Measurements from ENCODE around the gene CPAMD8.

CPAMD8 gene

GRCh38 chr19:16920816-16921529 is 105.6 kb downstream of the CPAMD8 start:
- no peaks in the 10 kb centered on the region for H3K4me1 ChIP-seq (ENCODE audit: control insufficient read depth in 1 of 2, insufficient read depth in 2 of 2, low read length in 2 of 2)
- no peaks in the 10 kb centered on the region for H3K27me3 ChIP-seq (ENCODE audit: insufficient read depth, low read length)

DNA sequence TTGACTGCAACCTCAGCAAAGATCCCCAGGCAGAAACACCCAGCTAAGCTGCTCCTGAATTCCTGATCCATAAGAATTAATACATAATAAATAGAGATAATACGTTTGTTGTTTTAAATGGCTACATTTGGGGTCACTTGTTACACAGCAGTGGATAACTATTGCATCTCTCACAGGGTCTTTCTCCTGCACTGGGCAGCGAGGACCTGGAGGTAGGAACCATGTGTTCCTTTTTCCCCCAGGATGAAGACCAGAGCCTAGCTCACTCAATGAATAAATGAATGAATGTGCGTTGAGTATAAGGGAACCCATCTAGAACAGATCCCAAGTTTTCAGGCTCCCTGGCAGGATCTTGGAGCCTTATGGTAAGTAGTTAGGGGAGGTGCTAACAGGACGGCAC is 107.1 kb downstream of the CPAMD8 start:
- no peak overlapping the region for H3K9ac ChIP-seq (ENCODE audit: low read length)
- H2BK12ac ChIP-seq (ENCODE audit: low read length): no peak overlapping the region
- H3K36me3 ChIP-seq (ENCODE audit: control insufficient read depth in 1 of 2, insufficient read depth in 2 of 2, low read length in 2 of 2): no peaks in the 10 kb centered on the region
- H3K9me3 ChIP-seq (ENCODE audit: insufficient read depth, low read depth, low read length): peaks cover 14% of the 10 kb centered on the region
- no peaks in the 10 kb centered on the region for H3K4me1 ChIP-seq (ENCODE audit: control insufficient read depth in 1 of 2, insufficient read depth in 2 of 2, low read length in 2 of 2)
- no peak overlapping the region for H2AFZ ChIP-seq (ENCODE audit: insufficient read depth, low read length, poor library complexity)
- no peaks in the 10 kb centered on the region for H3K79me1 ChIP-seq (ENCODE audit: low read length)
- H3K23ac ChIP-seq (ENCODE audit: low read length): no peak overlapping the region
- H3K4me2 ChIP-seq (ENCODE audit: low read length): no peak overlapping the region
- no peak overlapping the region for H2BK5ac ChIP-seq (ENCODE audit: low read depth, low read length, poor library complexity)
- H4K12ac ChIP-seq (ENCODE audit: low read depth, low read length): no peak overlapping the region
- no peak for DNase-seq
- H3K4ac ChIP-seq (ENCODE audit: low read depth, low read length): no peak overlapping the region
- no CpG with 5 or more reads among the region's 4 CpGs for WGBS (ENCODE audit: extremely low coverage, insufficient coverage, insufficient read length)
- H4K8ac ChIP-seq (ENCODE audit: low read depth, low read length): no peak overlapping the region
- H4K91ac ChIP-seq (ENCODE audit: low read depth, low read length): no peak overlapping the region
- no peak overlapping the region for H2BK120ac ChIP-seq (ENCODE audit: insufficient read depth, low read length, poor library complexity)
- no peaks in the 10 kb centered on the region for H3K79me2 ChIP-seq (ENCODE audit: control insufficient read depth, insufficient read depth, low read length, poor library complexity)
- H3K27me3 ChIP-seq (ENCODE audit: insufficient read depth, low read length): no peaks in the 10 kb centered on the region
- H3K18ac ChIP-seq (ENCODE audit: low read length): no peak overlapping the region
- H2AK5ac ChIP-seq (ENCODE audit: low read length): no peak overlapping the region
- no peak overlapping the region for H3K14ac ChIP-seq (ENCODE audit: low read length)
- H3K27ac ChIP-seq (ENCODE audit: low read depth, low read length): no peak overlapping the region
- no peak overlapping the region for H3K4me3 ChIP-seq (ENCODE audit: low read depth, low read length)

More at GRCh38 chr19:16920816-16921529, 105.6 kb downstream of the CPAMD8 start:
- no peak overlapping the region for H2BK5ac ChIP-seq (ENCODE audit: low read depth, low read length, poor library complexity)
- no peak overlapping the region for H3K4me2 ChIP-seq (ENCODE audit: low read length)
- no peak overlapping the region for H3K18ac ChIP-seq (ENCODE audit: low read length)
- no peak overlapping the region for H2AFZ ChIP-seq (ENCODE audit: insufficient read depth, low read length, poor library complexity)
- peaks cover 13% of the 10 kb centered on the region for H3K9me3 ChIP-seq (ENCODE audit: insufficient read depth, low read depth, low read length)
- no peaks in the 10 kb centered on the region for H3K36me3 ChIP-seq (ENCODE audit: control insufficient read depth in 1 of 2, insufficient read depth in 2 of 2, low read length in 2 of 2)
- no peak overlapping the region for H3K4me3 ChIP-seq (ENCODE audit: low read depth, low read length)
- no CpG with 5 or more reads among the region's 12 CpGs for WGBS (ENCODE audit: extremely low coverage, insufficient coverage, insufficient read length)
- H2BK12ac ChIP-seq (ENCODE audit: low read length): no peak overlapping the region
- DNase-seq: peak; percentile 5 to 12
- H3K23ac ChIP-seq (ENCODE audit: low read length): no peak overlapping the region
- no peak overlapping the region for H4K12ac ChIP-seq (ENCODE audit: low read depth, low read length)
- no peak overlapping the region for H3K9ac ChIP-seq (ENCODE audit: low read length)
- no peak overlapping the region for H3K14ac ChIP-seq (ENCODE audit: low read length)
- H3K79me2 ChIP-seq (ENCODE audit: control insufficient read depth, insufficient read depth, low read length, poor library complexity): no peaks in the 10 kb centered on the region
- no peak overlapping the region for H2AK5ac ChIP-seq (ENCODE audit: low read length)
- no peak overlapping the region for H3K4ac ChIP-seq (ENCODE audit: low read depth, low read length)
- no peak overlapping the region for H2BK120ac ChIP-seq (ENCODE audit: insufficient read depth, low read length, poor library complexity)
- H3K79me1 ChIP-seq (ENCODE audit: low read length): no peaks in the 10 kb centered on the region
- no peak overlapping the region for H3K27ac ChIP-seq (ENCODE audit: low read depth, low read length)
- H4K91ac ChIP-seq (ENCODE audit: low read depth, low read length): no peak overlapping the region
- H4K8ac ChIP-seq (ENCODE audit: low read depth, low read length): no peak overlapping the region

DNA sequence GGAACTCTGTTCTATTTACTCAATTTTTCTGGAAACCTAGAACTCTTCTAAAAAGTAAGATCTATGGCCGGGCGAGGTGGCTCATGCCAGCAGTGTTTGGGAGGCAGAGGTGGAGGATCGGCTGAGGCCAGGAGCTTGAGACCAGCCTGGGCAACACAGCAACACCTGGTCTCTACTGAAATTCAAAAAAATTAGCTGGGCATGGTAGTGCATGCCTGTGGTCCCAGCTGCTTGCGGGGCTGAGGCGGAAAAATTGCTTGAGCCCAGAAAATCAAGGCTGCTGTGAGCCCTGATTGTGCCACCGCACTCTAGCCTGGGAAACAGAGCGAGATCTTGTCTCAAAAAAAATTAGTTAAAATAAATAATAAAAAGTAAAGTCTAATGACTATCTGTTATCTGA is 109.2 kb downstream of the CPAMD8 start:
- Histone ChIP-seq H4K12ac (ENCODE audit: low read depth, low read length) (no peak overlapping the region), H3K23ac (ENCODE audit: low read length) (no peak overlapping the region), H3K27ac (ENCODE audit: low read depth, low read length) (no peak overlapping the region), H3K18ac (ENCODE audit: low read length) (no peak overlapping the region), H2AFZ (ENCODE audit: insufficient read depth, low read length, poor library complexity) (no peak overlapping the region), H3K36me3 (ENCODE audit: control insufficient read depth in 1 of 2, insufficient read depth in 2 of 2, low read length in 2 of 2) (no peaks in the 10 kb centered on the region), H3K4me2 (ENCODE audit: low read length) (no peak overlapping the region), H4K91ac (ENCODE audit: low read depth, low read length) (no peak overlapping the region), H3K4ac (ENCODE audit: low read depth, low read length) (no peak overlapping the region), H3K14ac (ENCODE audit: low read length) (no peak overlapping the region), H3K79me2 (ENCODE audit: control insufficient read depth, insufficient read depth, low read length, poor library complexity) (no peaks in the 10 kb centered on the region), H3K4me1 (ENCODE audit: control insufficient read depth in 1 of 2, insufficient read depth in 2 of 2, low read length in 2 of 2) (no peaks in the 10 kb centered on the region), H2BK12ac (ENCODE audit: low read length) (no peak overlapping the region), H4K8ac (ENCODE audit: low read depth, low read length) (no peak overlapping the region), H2AK5ac (ENCODE audit: low read length) (no peak overlapping the region), H3K4me3 (ENCODE audit: low read depth, low read length) (no peak overlapping the region), H3K79me1 (ENCODE audit: low read length) (no peaks in the 10 kb centered on the region), H2BK120ac (ENCODE audit: insufficient read depth, low read length, poor library complexity) (no peak overlapping the region), H3K27me3 (ENCODE audit: insufficient read depth, low read length) (peaks cover 2% of the 10 kb centered on the region), H3K9me3 (ENCODE audit: insufficient read depth, low read depth, low read length) (peaks cover 25% of the 10 kb centered on the region), H2BK5ac (ENCODE audit: low read depth, low read length, poor library complexity) (no peak overlapping the region), H3K9ac (ENCODE audit: low read length) (no peak overlapping the region)
- WGBS (ENCODE audit: extremely low coverage, insufficient coverage, insufficient read length): no CpG with 5 or more reads among the region's 7 CpGs
- no peak for DNase-seq

GRCh38 chr19:16915734-16916133 is 110.9 kb downstream of the CPAMD8 start:
- H3K27ac ChIP-seq (ENCODE audit: low read depth, low read length): no peak overlapping the region
- no peak overlapping the region for H3K4me3 ChIP-seq (ENCODE audit: low read depth, low read length)
- peaks cover 26% of the 10 kb centered on the region for H3K9me3 ChIP-seq (ENCODE audit: insufficient read depth, low read depth, low read length)
- no CpG with 5 or more reads among the region's 3 CpGs for WGBS (ENCODE audit: extremely low coverage, insufficient coverage, insufficient read length)
- H2BK12ac ChIP-seq (ENCODE audit: low read length): no peak overlapping the region
- no peak overlapping the region for H4K91ac ChIP-seq (ENCODE audit: low read depth, low read length)
- H3K36me3 ChIP-seq (ENCODE audit: control insufficient read depth in 1 of 2, insufficient read depth in 2 of 2, low read length in 2 of 2): no peaks in the 10 kb centered on the region
- H3K4me2 ChIP-seq (ENCODE audit: low read length): no peak overlapping the region
- DNase-seq: no peak
- H2BK120ac ChIP-seq (ENCODE audit: insufficient read depth, low read length, poor library complexity): no peak overlapping the region
- H2AK5ac ChIP-seq (ENCODE audit: low read length): no peak overlapping the region
- no peaks in the 10 kb centered on the region for H3K79me1 ChIP-seq (ENCODE audit: low read length)
- no peaks in the 10 kb centered on the region for H3K4me1 ChIP-seq (ENCODE audit: control insufficient read depth in 1 of 2, insufficient read depth in 2 of 2, low read length in 2 of 2)
- no peak overlapping the region for H3K23ac ChIP-seq (ENCODE audit: low read length)
- H4K8ac ChIP-seq (ENCODE audit: low read depth, low read length): no peak overlapping the region
- H2AFZ ChIP-seq (ENCODE audit: insufficient read depth, low read length, poor library complexity): no peak overlapping the region
- no peak overlapping the region for H4K12ac ChIP-seq (ENCODE audit: low read depth, low read length)
- no peak overlapping the region for H3K9ac ChIP-seq (ENCODE audit: low read length)
- no peak overlapping the region for H3K4ac ChIP-seq (ENCODE audit: low read depth, low read length)
- no peaks in the 10 kb centered on the region for H3K79me2 ChIP-seq (ENCODE audit: control insufficient read depth, insufficient read depth, low read length, poor library complexity)
- no peak overlapping the region for H3K18ac ChIP-seq (ENCODE audit: low read length)
- no peak overlapping the region for H3K14ac ChIP-seq (ENCODE audit: low read length)
- peaks cover 2% of the 10 kb centered on the region for H3K27me3 ChIP-seq (ENCODE audit: insufficient read depth, low read length)
- H2BK5ac ChIP-seq (ENCODE audit: low read depth, low read length, poor library complexity): no peak overlapping the region
